ENCODE results near the gene PER2.

The PER2 gene

GRCh38 chr2:238239863-238240756 lies 48.3 kb downstream of the PER2 start, which contains the start of gene HES6 (continued):
- peak; percentile 81 for TF ChIP-seq KLF10 (tag by site-specific recombination; IDR thresholded peaks at IDR 0.05)
- TF ChIP-seq ZNF521 (tag by site-specific recombination; IDR thresholded peaks at IDR 0.05) = no peak
- 0 out of 2 replicates have a peak, but pooled peaks have one; percentile 17 for TF ChIP-seq ZBTB11 (tag by site-specific recombination; conservative IDR thresholded peaks at IDR 0.05; ENCODE audit: low read depth)
- peak; percentile 48 for TF ChIP-seq KLF9 (tag by site-specific recombination; IDR thresholded peaks at IDR 0.05; ENCODE audit: low read depth)
- peak; percentile 4; the same call in 1 of the 2 replicates for TF ChIP-seq ZNF692 (tag by site-specific recombination; IDR thresholded peaks at IDR 0.05)

GRCh38 chr2:238239543-238239862 lies 48.9 kb downstream of the PER2 start:
- H3K4me1 ChIP-seq (ENCODE audit: control insufficient read depth, insufficient read depth, low read length) = peaks cover 8% of the 10 kb centered on the region
- peak overlapping the region; percentile 66 for H3K4me3 ChIP-seq (ENCODE audit: low read depth, low read length)
- H3K27ac ChIP-seq (ENCODE audit: extremely low read depth, low read depth, low read length) = peak overlapping the region; percentile 74; the same call in 1 of the 2 replicates
- H3K9me3 ChIP-seq (ENCODE audit: control insufficient read depth, insufficient read depth, low read depth, low read length) = no peaks in the 10 kb centered on the region
- ChIA-PET POLR2A (interaction anchor here (0.6 to 1.6 kb wide), 8 partner anchors 10 to 65 kb away, joined by 3 to 7 read pairs (median 5); partner anchors contain the start of gene ILKAP), CTCF (interaction anchor here (0.6 to 5.7 kb wide), 2 partner anchors 16 to 74 kb away, joined by 5 to 22 read pairs; no protein-coding TSS in a partner anchor)
- 0 out of 2 replicates have a peak, but pooled peaks have one; percentile 25 for TF ChIP-seq ZNF660 (tag by site-specific recombination; IDR thresholded peaks at IDR 0.05)
- TF ChIP-seq ZIC2 (tag by site-specific recombination; IDR thresholded peaks at IDR 0.05) = no peak
- no peak for TF ChIP-seq ZFP69B (tag by site-specific recombination; IDR thresholded peaks at IDR 0.05)
- TF ChIP-seq ZBTB26 (tag by site-specific recombination; optimal IDR thresholded peaks at IDR 0.05) = peak; percentile 48
- TF ChIP-seq CTCF (tag by site-specific recombination; IDR thresholded peaks at IDR 0.05) = peak; percentile 33; the same call in 1 of the 2 replicates
- TF ChIP-seq ZNF148 (tag by site-specific recombination; IDR thresholded peaks at IDR 0.05; ENCODE audit: borderline replicate concordance) = no peak
- TF ChIP-seq ZFP37 (tag by site-specific recombination; IDR thresholded peaks at IDR 0.05) = no peak
- TF ChIP-seq, protein P1, sequence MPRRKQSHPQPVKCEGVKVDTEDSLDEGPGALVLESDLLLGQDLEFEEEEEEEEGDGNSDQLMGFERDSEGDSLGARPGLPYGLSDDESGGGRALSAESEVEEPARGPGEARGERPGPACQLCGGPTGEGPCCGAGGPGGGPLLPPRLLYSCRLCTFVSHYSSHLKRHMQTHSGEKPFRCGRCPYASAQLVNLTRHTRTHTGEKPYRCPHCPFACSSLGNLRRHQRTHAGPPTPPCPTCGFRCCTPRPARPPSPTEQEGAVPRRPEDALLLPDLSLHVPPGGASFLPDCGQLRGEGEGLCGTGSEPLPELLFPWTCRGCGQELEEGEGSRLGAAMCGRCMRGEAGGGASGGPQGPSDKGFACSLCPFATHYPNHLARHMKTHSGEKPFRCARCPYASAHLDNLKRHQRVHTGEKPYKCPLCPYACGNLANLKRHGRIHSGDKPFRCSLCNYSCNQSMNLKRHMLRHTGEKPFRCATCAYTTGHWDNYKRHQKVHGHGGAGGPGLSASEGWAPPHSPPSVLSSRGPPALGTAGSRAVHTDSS (tag by site-specific recombination; IDR thresholded peaks at IDR 0.05) = 0 out of 2 replicates have a peak, but pooled peaks have one; percentile 16
- peak; percentile 76; the same call in 1 of the 2 replicates for TF ChIP-seq ZBTB8A (tag by site-specific recombination; IDR thresholded peaks at IDR 0.05)
- H3K36me3 ChIP-seq (ENCODE audit: control insufficient read depth in 2 of 2, insufficient read depth in 1 of 2, low read length in 2 of 2) = no peaks in the 10 kb centered on the region

All from HEK293 (cell line).